Colonic mucosa (tissue), 4 donors: ENCODE measurements around the gene NEB. TPM values are rescaled to one million over a fixed set of nuclear protein-coding genes. Genes with fewer than 3 reads are reported as not detected.

ENCODE experiments used
- DNase-seq: peaks from one replicate; pipeline ENCODE4 v3.0.0-alpha.2; 2020
- H3K27ac ChIP-seq: fragments of 200-600 bp; one replicate; pipeline ENCODE4 v1.8.0; 2021
- H3K27me3 ChIP-seq: fragments of 200-600 bp; one replicate; pipeline ENCODE4 v1.8.0; 2021
- H3K36me3 ChIP-seq: fragments of 200-600 bp; one replicate; pipeline ENCODE4 v1.8.0; 2021
- H3K4me1 ChIP-seq: fragments of 200-600 bp; one replicate; pipeline ENCODE4 v1.8.0; 2021; ENCODE audit warnings: mild to moderate bottlenecking
- H3K4me3 ChIP-seq: fragments of 200-600 bp; one replicate; pipeline ENCODE4 v1.8.0; 2021
- H3K9ac ChIP-seq, 2 donors: one replicate each; pipeline ENCODE4 v1.7.0; 2013; ENCODE audit warnings: control low read depth in 2 of 2, low read depth in 2 of 2, low read length in 2 of 2
- H3K9me3 ChIP-seq: fragments of 200-600 bp; one replicate; pipeline ENCODE4 v1.8.0; 2021
- intact Hi-C: fragments of 100-400 bp; cut with DNase I; formaldehyde crosslinking; loops from one replicate; pipeline ENCODE4 v1.14.1; 2022
- total RNA-seq, 2 donors: library from RNA; stranded (reverse); fragmentation: NEBNext Ultra II Directional in 1 of 2; extraction: Animal tissue kit (Norgen Biotek cat#: 25700) in 1 of 2; gene quantifications; one replicate each; pipeline ENCODE4 v1.2.1, GENCODE V29; 2021
- TF ChIP-seq, protein P1 (sequence below): fragments of 200-600 bp; IDR thresholded peaks from one replicate; pipeline ENCODE4 v1.8.0; 2022; ENCODE audit warnings: antibody characterized with exemption, mild to moderate bottlenecking
- donor health status: healthy.
- donor health status: DM: no; HTN: no; CAD: no.
- donor health status: DM: no; HTN: no; CAD: no.

Gene NEB
- total RNA-seq, 2 donors from 2014 or later, result 0.89 to 1.0 TPM

DNA sequence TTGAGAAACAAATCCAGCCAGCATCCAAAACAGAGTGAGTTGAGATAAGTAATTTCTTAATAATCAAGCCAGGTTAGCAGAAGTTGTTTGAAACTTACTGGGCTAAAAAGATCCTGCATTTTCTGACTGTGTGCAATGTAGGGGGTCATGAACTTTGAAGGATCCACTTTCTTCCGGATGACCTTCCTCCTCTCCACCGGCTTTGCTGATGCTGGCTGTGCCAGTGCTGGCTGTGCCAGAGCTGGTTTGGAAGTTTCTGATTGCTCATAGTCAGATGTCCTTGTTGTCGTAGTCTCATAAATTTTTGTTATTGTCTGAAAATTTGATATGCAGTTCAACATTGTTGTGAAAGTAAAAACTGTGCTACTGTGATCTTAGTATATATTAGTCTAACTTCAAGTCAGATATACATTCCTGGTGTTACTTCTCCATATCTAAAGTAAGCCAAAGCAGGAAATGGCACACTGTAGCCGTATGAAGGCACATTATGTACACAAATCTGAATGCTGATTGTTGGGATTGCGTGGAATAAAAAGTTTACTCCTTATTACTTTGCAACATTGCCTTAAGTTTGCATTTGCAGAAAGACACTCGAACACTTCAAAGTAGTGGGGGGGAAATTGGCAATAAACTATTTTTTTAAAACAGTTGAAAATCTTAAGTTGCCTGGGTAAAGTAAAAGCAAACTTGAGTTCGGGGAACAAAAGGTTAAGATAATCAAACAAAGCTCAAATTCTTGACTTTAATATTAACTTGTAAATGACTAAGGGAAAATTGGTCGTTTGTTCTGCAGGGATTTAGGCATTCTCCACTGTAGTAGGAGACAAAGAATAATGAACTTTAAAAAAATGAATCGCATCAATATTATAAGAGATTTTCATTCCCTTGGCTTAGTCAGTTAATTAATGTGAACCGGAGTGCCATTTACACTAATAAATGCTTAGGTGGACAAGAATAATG is 6.4 kb downstream of the NEB start:
- TF ChIP-seq, protein P1, sequence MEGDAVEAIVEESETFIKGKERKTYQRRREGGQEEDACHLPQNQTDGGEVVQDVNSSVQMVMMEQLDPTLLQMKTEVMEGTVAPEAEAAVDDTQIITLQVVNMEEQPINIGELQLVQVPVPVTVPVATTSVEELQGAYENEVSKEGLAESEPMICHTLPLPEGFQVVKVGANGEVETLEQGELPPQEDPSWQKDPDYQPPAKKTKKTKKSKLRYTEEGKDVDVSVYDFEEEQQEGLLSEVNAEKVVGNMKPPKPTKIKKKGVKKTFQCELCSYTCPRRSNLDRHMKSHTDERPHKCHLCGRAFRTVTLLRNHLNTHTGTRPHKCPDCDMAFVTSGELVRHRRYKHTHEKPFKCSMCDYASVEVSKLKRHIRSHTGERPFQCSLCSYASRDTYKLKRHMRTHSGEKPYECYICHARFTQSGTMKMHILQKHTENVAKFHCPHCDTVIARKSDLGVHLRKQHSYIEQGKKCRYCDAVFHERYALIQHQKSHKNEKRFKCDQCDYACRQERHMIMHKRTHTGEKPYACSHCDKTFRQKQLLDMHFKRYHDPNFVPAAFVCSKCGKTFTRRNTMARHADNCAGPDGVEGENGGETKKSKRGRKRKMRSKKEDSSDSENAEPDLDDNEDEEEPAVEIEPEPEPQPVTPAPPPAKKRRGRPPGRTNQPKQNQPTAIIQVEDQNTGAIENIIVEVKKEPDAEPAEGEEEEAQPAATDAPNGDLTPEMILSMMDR, result no peak

GRCh38 chr2:151721161-151721560 is 13.1 kb downstream of the NEB start:
- H3K4me3 ChIP-seq, result no peak overlapping the region
- intact Hi-C loops, result no loop called here
- H3K36me3 ChIP-seq, result no peaks in the 10 kb centered on the region

More for the DNA sequence above, 6.4 kb downstream of the NEB start:
- Histone ChIP-seq H3K27me3 (no peaks in the 10 kb centered on the region), H3K36me3 (no peaks in the 10 kb centered on the region), H3K4me1 (no peaks in the 10 kb centered on the region), H3K9me3 (no peaks in the 10 kb centered on the region), H3K4me3 (no peak overlapping the region), H3K27ac (no peak overlapping the region), H3K9ac (no peak overlapping the region)
- intact Hi-C loops, result no loop called here
- DNase-seq, result no peak

GRCh38 chr2:151720521-151720920 is 13.8 kb downstream of the NEB start:
- H3K4me3 ChIP-seq, result no peak overlapping the region
- H3K9ac ChIP-seq, result no peak overlapping the region
- DNase-seq, result no peak
- H3K27ac ChIP-seq, result no peak overlapping the region
- TF ChIP-seq, protein P1, result no peak
- no peaks in the 10 kb centered on the region for H3K4me1 ChIP-seq
- no peaks in the 10 kb centered on the region for H3K36me3 ChIP-seq
- H3K9me3 ChIP-seq, result no peaks in the 10 kb centered on the region
- intact Hi-C loops, result no loop called here
- H3K27me3 ChIP-seq, result no peaks in the 10 kb centered on the region

More at GRCh38 chr2:151721161-151721560, 13.1 kb downstream of the NEB start:
- Histone ChIP-seq H3K9me3 (no peaks in the 10 kb centered on the region), H3K4me1 (no peaks in the 10 kb centered on the region), H3K27me3 (no peaks in the 10 kb centered on the region), H3K9ac (no peak overlapping the region), H3K27ac (no peak overlapping the region)
- no peak for DNase-seq
- TF ChIP-seq, protein P1, result no peak

- H3K9ac ChIP-seq, result no peak overlapping the region
- no peaks in the 10 kb centered on the region for H3K36me3 ChIP-seq
- no peak for DNase-seq
- H3K27me3 ChIP-seq, result no peaks in the 10 kb centered on the region
- H3K27ac ChIP-seq, result no peak overlapping the region
- intact Hi-C loops, result no loop called here
- H3K4me1 ChIP-seq, result no peaks in the 10 kb centered on the region
- no peaks in the 10 kb centered on the region for H3K9me3 ChIP-seq
- H3K4me3 ChIP-seq, result no peak overlapping the region
- TF ChIP-seq, protein P1, result no peak
Measured at GRCh38 chr2:151718796-151719195, 15.5 kb downstream of the NEB start.

DNA sequence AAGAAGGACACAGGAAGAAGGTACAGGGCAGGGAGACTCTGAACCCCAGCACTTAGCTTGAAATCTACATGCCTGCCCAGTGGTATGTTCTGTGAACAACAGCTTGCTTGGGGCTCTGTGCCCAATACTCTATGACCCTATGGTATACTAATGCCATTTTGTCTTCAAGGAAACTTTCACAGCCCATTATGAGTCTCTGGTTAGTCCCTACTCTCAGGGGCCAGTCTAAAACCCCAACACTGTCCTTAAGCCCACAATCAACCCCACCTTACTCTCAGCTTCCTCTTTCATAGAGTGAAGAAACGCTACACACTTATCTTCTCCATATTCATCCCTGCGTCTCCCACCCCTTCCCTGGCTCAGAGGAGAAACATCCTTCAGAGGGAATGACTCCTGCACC is 16.0 kb downstream of the NEB start:
- intact Hi-C loops, result no loop called here
- Histone ChIP-seq H3K9ac (no peak overlapping the region), H3K4me3 (no peak overlapping the region), H3K36me3 (no peaks in the 10 kb centered on the region), H3K27ac (no peak overlapping the region), H3K27me3 (no peaks in the 10 kb centered on the region), H3K4me1 (no peaks in the 10 kb centered on the region), H3K9me3 (no peaks in the 10 kb centered on the region)
- TF ChIP-seq, protein P1, result no peak
- DNase-seq, result no peak
